ENCODE data around the gene LAGE3.

DNA sequence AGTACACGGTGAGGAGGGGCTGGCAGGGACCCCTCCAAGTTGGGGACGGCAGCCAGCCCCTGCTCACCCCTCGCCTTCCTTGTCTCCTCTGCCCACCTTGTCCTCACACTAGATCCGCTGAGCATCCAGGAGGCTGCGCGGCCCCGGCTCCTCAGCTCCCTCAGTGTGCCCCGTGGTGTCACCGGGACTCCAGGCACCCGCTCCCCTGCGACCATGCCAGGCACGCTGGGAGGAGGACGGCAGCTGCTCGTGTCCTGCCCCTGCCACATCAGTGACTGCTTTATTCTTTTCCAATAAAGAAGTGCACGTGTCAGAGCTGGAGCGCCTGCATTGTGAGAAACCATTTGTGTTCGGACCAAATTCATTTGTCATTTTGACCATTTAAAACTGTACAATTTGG lies 28.8 kb downstream of the LAGE3 start:
- TF ChIP-seq POLR2A (IDR thresholded peaks at IDR 0.05) (no peak), CTCF (IDR thresholded peaks at IDR 0.05) (no peak)
